ENCODE data around the gene CDKN1B. TPM values are rescaled to one million over a fixed set of nuclear protein-coding genes. Genes with fewer than 3 reads are reported as not detected.

The CDKN1B gene
- total and polyA plus RNA-seq, 2 of the 13 experiments (the other 11 are each of a cell fraction or from before 2014, with no cell fraction given): 20.1 to 37.2 TPM

GRCh38 chr12:12725086-12725955, 8.2 kb downstream of the CDKN1B start (continued):
- TF ChIP-seq U2AF1 (optimal IDR thresholded peaks at IDR 0.05; ENCODE audit: low read depth, low read length) (no peak), ZNF510 (CRISPR knock-in tag; IDR thresholded peaks at IDR 0.05; ENCODE audit: low read depth) (no peak), ZBTB26 (CRISPR knock-in tag; IDR thresholded peaks at IDR 0.05; ENCODE audit: borderline replicate concordance) (no peak; the same call in 1 of the 2 replicates), LBX2 (CRISPR knock-in tag; IDR thresholded peaks at IDR 0.05; ENCODE audit: borderline replicate concordance) (no peak), ZSCAN29 (CRISPR knock-in tag; conservative IDR thresholded peaks at IDR 0.05) (no peak; the same call in 1 of the 2 replicates), ZBTB25 (CRISPR knock-in tag; IDR thresholded peaks at IDR 0.05) (peak; percentile 66; the same call in 1 of the 2 replicates), NFYB (CRISPR knock-in tag; IDR thresholded peaks at IDR 0.05) (peak; percentile 84), ZBTB2 (CRISPR knock-in tag; IDR thresholded peaks at IDR 0.05; ENCODE audit: low read depth) (peak; percentile 88), BRF2 (CRISPR knock-in tag; IDR thresholded peaks at IDR 0.05) (0 out of 2 replicates have a peak, but pooled peaks have one; percentile 21), JUNB (CRISPR knock-in tag; IDR thresholded peaks at IDR 0.05; ENCODE audit: borderline replicate concordance) (peak; percentile 67; the same call in 1 of the 2 replicates), TP53 (CRISPR knock-in tag; conservative IDR thresholded peaks at IDR 0.05) (peak; percentile 65; the same call in 1 of the 2 replicates), SNRNP70 (IDR thresholded peaks at IDR 0.05; ENCODE audit: low read depth, low read length) (no peak), ZFP41 (CRISPR knock-in tag; IDR thresholded peaks at IDR 0.05; ENCODE audit: borderline replicate concordance) (0 out of 2 replicates have a peak, but pooled peaks have one; percentile 47), SRY (CRISPR knock-in tag; IDR thresholded peaks at IDR 0.05) (peak; percentile 65; the same call in 1 of the 2 replicates), ZNF33A (CRISPR knock-in tag; IDR thresholded peaks at IDR 0.05; ENCODE audit: borderline replicate concordance) (no peak), ZNF180 (CRISPR knock-in tag; IDR thresholded peaks at IDR 0.05; ENCODE audit: borderline replicate concordance, low read depth) (no peak), BHLHE40 (IDR thresholded peaks at IDR 0.05; ENCODE audit: low read length) (peak; percentile 37; the same call in 1 of the 2 replicates), ZNF24 (IDR thresholded peaks at IDR 0.05) (no peak), ETS1 (CRISPR knock-in tag; IDR thresholded peaks at IDR 0.05) (no peak), ZFP36L1 (CRISPR knock-in tag; IDR thresholded peaks at IDR 0.05) (no peak), ZNF777 (CRISPR knock-in tag; IDR thresholded peaks at IDR 0.05) (peak; percentile 28; the same call in 1 of the 2 replicates), HOXA5 (CRISPR knock-in tag; IDR thresholded peaks at IDR 0.05) (no peak; the same call in 1 of the 2 replicates), SP2 (CRISPR knock-in tag; IDR thresholded peaks at IDR 0.05) (peak; percentile 57)
